Endothelial cell of umbilical vein (primary cell): Measurements from ENCODE around the gene DMXL2. TPM values are rescaled to one million over a fixed set of nuclear protein-coding genes. Genes with fewer than 3 reads are reported as not detected.

Experiments used
- BruUV-seq: library from RNA; stranded (reverse); fragments of 400-500 nt; replicated peaks from 2 replicates; lab custom pipeline; 2021; lab: Mats Ljungman, UMichigan
- CTCF ChIA-PET: fragments of 300-600, 350-600 bp; sonication (Branson Sonifier 250); formaldehyde crosslinking; loops from one replicate; lab custom pipeline; 2021; ENCODE audit warnings: antibody characterized with exemption, inconsistent platforms; lab: Charles Lee
- POLR2A ChIA-PET: fragments of 300-600, 350-600 bp; sonication (Branson Sonifier 250); formaldehyde crosslinking; loops from one replicate; lab custom pipeline; 2021; ENCODE audit warnings: antibody characterized with exemption, inconsistent platforms; lab: Charles Lee
- DNase-seq: peaks from one replicate; pipeline ENCODE4 v3.0.0-alpha.2; 2011; ENCODE audit warnings: low read depth, low spot score
- FAIRE-seq: peaks from 2 replicates; lab custom pipeline; 2011; peaks lifted over from hg19 to GRCh38; lab: Jason Lieb, UNC
- H2AFZ ChIP-seq: 2 replicates; pipeline ENCODE4 v1.6.0; 2012; ENCODE audit warnings: low read depth, low read length, control low read depth, inconsistent platforms
- H3K27ac ChIP-seq: 2 replicates; pipeline ENCODE4 v1.5.1; 2011; ENCODE audit warnings: low read depth, mild to moderate bottlenecking, control low read depth, low read length, moderate library complexity; ENCODE audit not compliant: insufficient read depth
- H3K27me3 ChIP-seq, 2 experiments: 2 replicates each; pipeline versions ENCODE4 v1.6.0 to v1.6.1; 2011; ENCODE audit warnings: low read length in 2 of 2, mixed read lengths in 1 of 2; ENCODE audit not compliant: control insufficient read depth in 2 of 2, insufficient read depth in 2 of 2
- H3K36me3 ChIP-seq, 2 experiments: 2 replicates in 1 of 2; 3 replicates in 1 of 2; pipeline ENCODE4 v1.5.1; 2011; ENCODE audit warnings: low read length in 2 of 2, mild to moderate bottlenecking in 1 of 2, moderate library complexity in 1 of 2; ENCODE audit not compliant: control insufficient read depth in 2 of 2, insufficient read depth in 2 of 2; ENCODE audit errors: extremely low read depth in 1 of 2
- H3K4me1 ChIP-seq: 3 replicates; pipeline ENCODE4 v1.5.1; 2011; ENCODE audit warnings: mild to moderate bottlenecking, low read length; ENCODE audit not compliant: control insufficient read depth, insufficient read depth; ENCODE audit errors: extremely low read depth
- H3K4me2 ChIP-seq: 2 replicates; pipeline ENCODE4 v1.6.1; 2011; ENCODE audit warnings: low read length, control low read depth, mixed read lengths; ENCODE audit not compliant: insufficient read depth
- H3K4me3 ChIP-seq, 3 experiments: fragments of 200-600 bp in 1 of 3; sonication (generic), shearing (Covaris generic) in 1 of 3; replicated peaks in 1 of 3; 2 replicates each; pipeline ENCODE4 v1.5.1; 2011 to 2016; ENCODE audit warnings: control low read depth in 3 of 3, low read length in 3 of 3, mild to moderate bottlenecking in 2 of 3, inconsistent platforms in 1 of 3, low read depth in 1 of 3, moderate library complexity in 1 of 3; ENCODE audit not compliant: insufficient read depth in 1 of 3
- H3K79me2 ChIP-seq: 2 replicates; pipeline ENCODE4 v1.6.0; 2012; ENCODE audit warnings: low read length, inconsistent platforms; ENCODE audit not compliant: control insufficient read depth, insufficient read depth
- H3K9ac ChIP-seq: replicated peaks from 2 replicates; pipeline ENCODE3; 2011; ENCODE audit warnings: low read length, control low read depth; ENCODE audit not compliant: insufficient read depth; ENCODE audit errors: extremely low read depth
- H3K9me1 ChIP-seq: replicated peaks from 3 replicates; pipeline ENCODE4 v1.6.0; 2011; ENCODE audit warnings: mild to moderate bottlenecking, low read length; ENCODE audit not compliant: control insufficient read depth, insufficient read depth; ENCODE audit errors: extremely low read depth
- H3K9me3 ChIP-seq: replicated peaks from 2 replicates; pipeline ENCODE4 v1.5.1; 2012; ENCODE audit warnings: low read length, inconsistent platforms; ENCODE audit not compliant: control insufficient read depth, insufficient read depth
- H4K20me1 ChIP-seq: replicated peaks from 2 replicates; pipeline ENCODE3; 2011; ENCODE audit warnings: mild to moderate bottlenecking, low read length; ENCODE audit not compliant: control insufficient read depth, insufficient read depth; ENCODE audit errors: extremely low read depth
- CTCF ChIP-seq, 2 donors: IDR thresholded peaks; 1 replicate in 1 of 2; 2 replicates in 1 of 2; pipeline ENCODE4 v1.5.1; 2011; ENCODE audit warnings: low read length in 2 of 2, mild to moderate bottlenecking in 2 of 2, moderate library complexity in 2 of 2, control low read depth in 1 of 2, inconsistent platforms in 1 of 2, low read depth in 1 of 2; ENCODE audit not compliant: insufficient read depth in 1 of 2; ENCODE audit errors: extremely low read depth in 1 of 2
- EZH2 ChIP-seq: IDR thresholded peaks from 2 replicates; pipeline ENCODE4 v1.6.1; 2012; ENCODE audit warnings: borderline replicate concordance, low read depth, mild to moderate bottlenecking, moderate library complexity, low read length, inconsistent platforms; ENCODE audit not compliant: severe bottlenecking
- GATA2 ChIP-seq: IDR thresholded peaks from 2 replicates; pipeline ENCODE4 v1.7.0; 2011; ENCODE audit warnings: low read depth, mild to moderate bottlenecking, moderate library complexity, mixed read lengths, low read length; ENCODE audit not compliant: insufficient read length, insufficient read depth
- JUN ChIP-seq: IDR thresholded peaks from 2 replicates; pipeline ENCODE4 v1.6.1; 2011; ENCODE audit warnings: borderline replicate concordance, low read depth; ENCODE audit not compliant: insufficient read length, insufficient read depth
- MYC ChIP-seq: IDR thresholded peaks from one replicate; pipeline ENCODE4 v1.6.1; 2011; ENCODE audit warnings: mild to moderate bottlenecking, low read depth, low read length
- dilution Hi-C: fragments of 300-500 bp; cut with MboI; formaldehyde crosslinking; loops from one replicate; pipeline ENCODE4 v1.15.0; 2019; ENCODE audit warnings: low sequenced_read_pairs; ENCODE audit not compliant: extremely low pct_ligation_motif_present
- intact Hi-C: fragments of 100-400 bp; cut with micrococcal nuclease; formaldehyde crosslinking; loops from one replicate; pipeline ENCODE4 v1.10.0; 2022
- polyA plus RNA-seq, 4 experiments: library from polyadenylated mRNA; depleted of rRNA in 3 of 4; stranded (reverse) in 3 of 4; unstranded in 1 of 4; fragments of >200 nt; gene quantifications; 2 replicates each; pipeline versions ENCODE4 v1.2.1 to v1.2.3, GENCODE V29; 2011 to 2012; ENCODE audit warnings: missing spikeins in 1 of 4
- total RNA-seq: library from RNA; stranded (reverse); gene quantifications from 2 replicates; pipeline ENCODE4 v1.2.3, GENCODE V29; 2021

The DMXL2 gene
- total and polyA plus RNA-seq, 2 donors (not counting 3 experiments of a cell fraction or from before 2014, with no cell fraction given): 6.3 to 10.8 TPM

- no peak overlapping the region for H3K4me2 ChIP-seq
- no peak overlapping the region for H3K4me3 ChIP-seq
- H3K27me3 ChIP-seq: peaks cover 1 to 7% of the 10 kb centered on the region in 2 experiments
- ChIA-PET CTCF (interaction anchor here (1.3 kb wide), 1 partner anchor 13 kb away, joined by 5 read pairs; no protein-coding TSS in a partner anchor), POLR2A (no interaction called here)
- TF ChIP-seq GATA2 (no peak), MYC (no peak), CTCF (IDR thresholded peaks at IDR 0.05; ENCODE audit: extremely low read depth in 1 of 2, insufficient read depth in 1 of 2, low read depth in 1 of 2, low read length in 2 of 2) (no peak), JUN (no peak), EZH2 (no peak)
- dilution Hi-C loops: no loop called here
- H3K79me2 ChIP-seq: no peaks in the 10 kb centered on the region
- no TSS peak for BruUV-seq
- no peaks in the 10 kb centered on the region for H3K4me1 ChIP-seq
- intact Hi-C loops: no loop called here
- no peaks in the 10 kb centered on the region for H4K20me1 ChIP-seq
- H3K9ac ChIP-seq: no peak overlapping the region
- H3K9me3 ChIP-seq: no peaks in the 10 kb centered on the region
- DNase-seq: no peak
- H3K9me1 ChIP-seq: no peaks in the 10 kb centered on the region
- no peak for FAIRE-seq
- no peak overlapping the region for H2AFZ ChIP-seq
- no peaks in the 10 kb centered on the region for H3K36me3 ChIP-seq
- no peak overlapping the region for H3K27ac ChIP-seq
Observed at GRCh38 chr15:51438526-51438925, 184.0 kb downstream of the DMXL2 start.
